HCT116 (cell line): ENCODE results near the gene PLCH2. TPM values are rescaled to one million over a fixed set of nuclear protein-coding genes. Genes with fewer than 3 reads are reported as not detected.

Experiments
- ATAC-seq: fragments of 200-7000 bp; cut with Tn5 transposase; 2 replicates; pipeline ENCODE4 v1.9.1; 2020; ENCODE audit warnings: mild to moderate bottlenecking, moderate library complexity
- Bru-seq: library from RNA; stranded (reverse); fragments of 400-500 nt; gene quantifications from one replicate; lab custom pipeline; 2021; lab: Mats Ljungman, UMichigan
- BruChase-seq, 2 experiments: library from RNA; stranded (reverse); fragments of 400-500 nt; gene quantifications; one replicate each; lab custom pipeline; 2021; lab: Mats Ljungman, UMichigan
- BruUV-seq: library from RNA; stranded (reverse); fragments of 400-500 nt; replicated peaks from 2 replicates; lab custom pipeline; 2021; lab: Mats Ljungman, UMichigan
- CTCF ChIA-PET: fragments of 300-600 bp; sonication (Branson Sonifier 250); formaldehyde crosslinking; loops from one replicate; lab custom pipeline; 2021; ENCODE audit warnings: antibody characterized with exemption; lab: Charles Lee
- POLR2A ChIA-PET: fragments of 300-600, 350-600 bp; sonication (Branson Sonifier 250); formaldehyde crosslinking; loops from one replicate; lab custom pipeline; 2021; ENCODE audit warnings: antibody characterized with exemption; lab: Charles Lee
- RAD21 ChIA-PET, 2 experiments: fragments of 300-600 bp; sonication (Branson Sonifier 250); formaldehyde crosslinking; loops; one replicate each; lab custom pipeline; 2023; ENCODE audit warnings: low total read pairs in 2 of 2; ENCODE audit not compliant: uncharacterized antibody in 2 of 2, unreplicated experiment in 2 of 2, low non-redundant PET in 1 of 2; lab: Charles Lee
- DNase-seq: peaks from one replicate; pipeline ENCODE4 v3.0.0-alpha.2; 2010; ENCODE audit warnings: low read depth, low spot score
- H2AFZ ChIP-seq: fragments of 200-600 bp; shearing (Covaris generic), sonication (generic); 2 replicates; pipeline ENCODE4 v1.6.1; 2017; ENCODE audit warnings: low read depth, mixed run types, mixed read lengths, antibody characterized with exemption, low read length; ENCODE audit not compliant: poor library complexity, severe bottlenecking
- H3K27ac ChIP-seq: 2 replicates; pipeline ENCODE4 v1.5.1; 2012; ENCODE audit warnings: low read depth, low read length
- H3K27me3 ChIP-seq: fragments of 200-600 bp; sonication (generic); 2 replicates; pipeline ENCODE4 v1.6.1; 2016; ENCODE audit warnings: mixed run types, low read length, mixed read lengths; ENCODE audit not compliant: insufficient read depth
- H3K36me3 ChIP-seq, 2 experiments: fragments of 200-500 bp in 1 of 2; fragments of 200-600 bp in 1 of 2; sonication (Bioruptor generic) in 1 of 2; sonication (generic) in 1 of 2; 2 replicates each; pipeline versions ENCODE4 v1.5.1 to v1.6.1; 2014 to 2016; ENCODE audit warnings: low read length in 2 of 2, inconsistent platforms in 1 of 2, mixed read lengths in 1 of 2, mixed run types in 1 of 2; ENCODE audit not compliant: insufficient read depth in 2 of 2, control insufficient read depth in 1 of 2
- H3K4me1 ChIP-seq, 2 experiments: fragments of 200-600 bp in 1 of 2; sonication (generic) in 1 of 2; 2 replicates each; pipeline versions ENCODE4 v1.5.1 to v1.6.1; 2012 to 2017; ENCODE audit warnings: low read length in 2 of 2, inconsistent platforms in 1 of 2, mild to moderate bottlenecking in 1 of 2, mixed read lengths in 1 of 2, mixed run types in 1 of 2, moderate library complexity in 1 of 2; ENCODE audit not compliant: insufficient read depth in 2 of 2, control insufficient read depth in 1 of 2
- H3K4me2 ChIP-seq: fragments of 200-600 bp; sonication (generic); 2 replicates; pipeline ENCODE4 v1.6.1; 2017; ENCODE audit warnings: mixed run types, low read length, mixed read lengths
- H3K4me3 ChIP-seq, 2 experiments: fragments of 200-600 bp in 1 of 2; sonication (generic) in 1 of 2; replicated peaks in 1 of 2; 2 replicates each; pipeline ENCODE4 v1.5.1; 2011 to 2016; ENCODE audit warnings: low read length in 2 of 2, control low read depth in 1 of 2, low read depth in 1 of 2, mild to moderate bottlenecking in 1 of 2, mixed read lengths in 1 of 2, mixed run types in 1 of 2
- H3K79me2 ChIP-seq: fragments of 200-600 bp; sonication (generic); 2 replicates; pipeline ENCODE4 v1.6.1; 2017; ENCODE audit warnings: mild to moderate bottlenecking, mixed run types, low read length, moderate library complexity, mixed read lengths; ENCODE audit not compliant: insufficient read depth
- H3K9ac ChIP-seq: fragments of 200-600 bp; sonication (generic); 2 replicates; pipeline ENCODE4 v1.6.1; 2016; ENCODE audit warnings: low read length, mixed read lengths
- H3K9me2 ChIP-seq: fragments of 200-600 bp; sonication (generic), shearing (Covaris generic); 2 replicates; pipeline ENCODE4 v1.6.1; 2017; ENCODE audit warnings: mixed run types, mild to moderate bottlenecking, moderate library complexity; ENCODE audit not compliant: insufficient read depth
- H3K9me3 ChIP-seq, 2 experiments: fragments of 200-500 bp in 1 of 2; fragments of 200-600 bp in 1 of 2; sonication (Bioruptor generic) in 1 of 2; sonication (generic) in 1 of 2; 2 replicates each; pipeline ENCODE4 v1.6.1; 2014 to 2017; ENCODE audit warnings: low read length in 2 of 2, mixed read lengths in 2 of 2, inconsistent platforms in 1 of 2, low read depth in 1 of 2, mild to moderate bottlenecking in 1 of 2, mixed run types in 1 of 2, moderate library complexity in 1 of 2; ENCODE audit not compliant: control insufficient read depth in 1 of 2, insufficient read depth in 1 of 2
- H4K20me1 ChIP-seq: fragments of 200-600 bp; sonication (generic), shearing (Covaris generic); 2 replicates; pipeline ENCODE4 v1.6.1; 2017; ENCODE audit warnings: mixed run types, mild to moderate bottlenecking, moderate library complexity; ENCODE audit not compliant: insufficient read depth
- JUND ChIP-seq: IDR thresholded peaks from 2 replicates; pipeline ENCODE4 v1.6.1; 2012
- intact Hi-C: fragments of 100-400 bp; cut with micrococcal nuclease; formaldehyde crosslinking; loops from 2 replicates; pipeline ENCODE4 v1.10.0; 2022
- long read RNA-seq: library from polyadenylated mRNA; unstranded; transcript quantifications from one replicate; pipeline ENCODE4 v2.0.0, GENCODE V29; 2021; ENCODE audit not compliant: unreplicated experiment
- polyA plus RNA-seq: library from polyadenylated mRNA; unstranded; fragments of >200 nt; gene quantifications from 2 replicates; pipeline ENCODE4 v1.2.1, GENCODE V29; 2012; ENCODE audit warnings: missing spikeins
- total RNA-seq: library from RNA; stranded (reverse); gene quantifications from one replicate; pipeline ENCODE4 v1.2.1, GENCODE V29; 2021; ENCODE audit not compliant: unreplicated experiment
- TF ChIP-seq, protein P1 (sequence below): IDR thresholded peaks from 2 replicates; pipeline ENCODE4 v1.6.1; 2012
- TF ChIP-seq, protein P2 (sequence below), 3 experiments: fragments of 200-600 bp in 1 of 3; sonication (generic) in 1 of 3; IDR thresholded peaks in 2 of 3; conservative IDR thresholded peaks in 1 of 3; 2 replicates each; pipeline ENCODE4 v1.5.1; 2012 to 2017; ENCODE audit warnings: low read depth in 2 of 3, low read length in 2 of 3, antibody characterized with exemption in 1 of 3, borderline replicate concordance in 1 of 3, control low read depth in 1 of 3, mild to moderate bottlenecking in 1 of 3, mixed read lengths in 1 of 3, mixed run types in 1 of 3, moderate library complexity in 1 of 3; ENCODE audit not compliant: insufficient read depth in 1 of 3

The PLCH2 gene, protein sequence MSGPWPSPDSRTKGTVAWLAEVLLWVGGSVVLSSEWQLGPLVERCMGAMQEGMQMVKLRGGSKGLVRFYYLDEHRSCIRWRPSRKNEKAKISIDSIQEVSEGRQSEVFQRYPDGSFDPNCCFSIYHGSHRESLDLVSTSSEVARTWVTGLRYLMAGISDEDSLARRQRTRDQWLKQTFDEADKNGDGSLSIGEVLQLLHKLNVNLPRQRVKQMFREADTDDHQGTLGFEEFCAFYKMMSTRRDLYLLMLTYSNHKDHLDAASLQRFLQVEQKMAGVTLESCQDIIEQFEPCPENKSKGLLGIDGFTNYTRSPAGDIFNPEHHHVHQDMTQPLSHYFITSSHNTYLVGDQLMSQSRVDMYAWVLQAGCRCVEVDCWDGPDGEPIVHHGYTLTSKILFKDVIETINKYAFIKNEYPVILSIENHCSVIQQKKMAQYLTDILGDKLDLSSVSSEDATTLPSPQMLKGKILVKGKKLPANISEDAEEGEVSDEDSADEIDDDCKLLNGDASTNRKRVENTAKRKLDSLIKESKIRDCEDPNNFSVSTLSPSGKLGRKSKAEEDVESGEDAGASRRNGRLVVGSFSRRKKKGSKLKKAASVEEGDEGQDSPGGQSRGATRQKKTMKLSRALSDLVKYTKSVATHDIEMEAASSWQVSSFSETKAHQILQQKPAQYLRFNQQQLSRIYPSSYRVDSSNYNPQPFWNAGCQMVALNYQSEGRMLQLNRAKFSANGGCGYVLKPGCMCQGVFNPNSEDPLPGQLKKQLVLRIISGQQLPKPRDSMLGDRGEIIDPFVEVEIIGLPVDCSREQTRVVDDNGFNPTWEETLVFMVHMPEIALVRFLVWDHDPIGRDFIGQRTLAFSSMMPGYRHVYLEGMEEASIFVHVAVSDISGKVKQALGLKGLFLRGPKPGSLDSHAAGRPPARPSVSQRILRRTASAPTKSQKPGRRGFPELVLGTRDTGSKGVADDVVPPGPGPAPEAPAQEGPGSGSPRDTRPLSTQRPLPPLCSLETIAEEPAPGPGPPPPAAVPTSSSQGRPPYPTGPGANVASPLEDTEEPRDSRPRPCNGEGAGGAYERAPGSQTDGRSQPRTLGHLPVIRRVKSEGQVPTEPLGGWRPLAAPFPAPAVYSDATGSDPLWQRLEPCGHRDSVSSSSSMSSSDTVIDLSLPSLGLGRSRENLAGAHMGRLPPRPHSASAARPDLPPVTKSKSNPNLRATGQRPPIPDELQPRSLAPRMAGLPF (N-terminal part only)
- total RNA-seq (2.0 TPM), Bru-seq, nascent RNA (percentile 19 among the genes with signal in this experiment), BruChase-seq, experiment 1, labeled RNA remaining after a 6-hour chase (percentile 15 among the genes with signal in this experiment), BruChase-seq, experiment 2, labeled RNA remaining after a 2-hour chase (percentile 22 among the genes with signal in this experiment)
- 1.3 and 1.6 TPM in 2 replicates for polyA plus RNA-seq
- long read RNA-seq, partial matches to known transcripts: 1 of 3 reads
- long read RNA-seq, other reads (novel, unspliced or antisense): 2 of 3 reads

DNA sequence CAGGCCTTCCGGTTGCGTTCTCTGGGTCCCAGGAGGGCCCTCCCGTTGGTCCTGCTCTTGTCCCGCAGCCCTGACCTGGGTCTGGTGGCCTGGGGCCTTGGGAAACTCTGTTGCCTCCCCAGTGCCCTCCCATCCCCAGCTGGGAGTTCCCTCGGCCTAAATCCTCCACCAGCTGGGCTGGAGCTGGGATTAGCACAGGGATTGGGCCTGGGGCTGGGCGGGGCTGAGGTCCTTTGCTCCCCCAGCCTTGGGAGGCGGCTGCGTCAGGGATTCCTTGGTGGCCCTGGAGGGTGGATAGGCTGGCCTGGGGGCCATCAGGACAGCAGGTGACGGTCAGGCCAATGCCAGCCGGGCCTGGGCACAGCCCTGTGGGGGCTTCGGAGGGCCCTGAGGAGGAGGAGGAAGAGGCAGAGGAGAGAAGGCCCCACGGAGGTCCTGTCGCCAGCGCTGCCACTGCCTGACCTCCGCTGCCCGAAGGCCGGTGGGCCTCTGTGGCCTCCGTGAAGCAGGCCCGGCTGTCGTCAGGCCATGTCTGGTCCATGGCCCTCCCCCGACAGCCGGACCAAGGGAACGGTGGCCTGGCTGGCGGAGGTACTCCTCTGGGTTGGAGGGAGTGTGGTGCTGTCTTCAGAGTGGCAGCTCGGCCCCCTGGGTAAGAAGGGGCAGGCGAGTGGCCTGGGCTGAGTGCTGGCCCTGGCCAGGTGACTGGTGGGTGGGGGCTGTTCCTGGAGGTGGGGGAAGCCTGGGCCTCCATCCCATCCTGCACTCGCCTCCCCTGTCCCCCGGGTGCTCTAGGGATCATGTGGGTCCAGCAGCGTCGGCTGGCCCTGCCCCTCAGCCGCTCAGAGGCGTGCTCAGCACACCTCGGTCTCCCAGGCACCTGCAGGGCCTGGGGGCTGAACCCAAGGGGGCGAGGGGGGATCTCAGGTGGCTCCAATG, at the start of gene PLCH2:
Gene PLCH2 (plus strand): TSS at position 229 of the 939 bp plus-strand sequence. CDS start 300 bp downstream, at position 529.
- no peak within 1 kb of the TSS for H2AFZ ChIP-seq
- no peaks in the 10 kb centered on the region for H3K27me3 ChIP-seq
- intact Hi-C loops: no loop called here
- POLR2A ChIA-PET: no interaction called here
- DNase-seq (no peak), ATAC-seq (no peak)
- H3K36me3 ChIP-seq: no peaks in the 10 kb centered on the region
- CTCF ChIA-PET: no interaction called here
- H3K4me3 ChIP-seq: no peak within 1 kb of the TSS
- BruUV-seq: no TSS peak
- H3K27ac ChIP-seq: no peak within 1 kb of the TSS
- RAD21 ChIA-PET: no interaction called here
- no peak within 1 kb of the TSS for H3K9ac ChIP-seq
- no peaks in the 10 kb centered on the region for H3K79me2 ChIP-seq
- no peaks in the 10 kb centered on the region for H3K9me3 ChIP-seq
- H3K9me2 ChIP-seq: no peaks in the 10 kb centered on the region
- no peaks in the 10 kb centered on the region for H4K20me1 ChIP-seq
- TF ChIP-seq, protein P1, sequence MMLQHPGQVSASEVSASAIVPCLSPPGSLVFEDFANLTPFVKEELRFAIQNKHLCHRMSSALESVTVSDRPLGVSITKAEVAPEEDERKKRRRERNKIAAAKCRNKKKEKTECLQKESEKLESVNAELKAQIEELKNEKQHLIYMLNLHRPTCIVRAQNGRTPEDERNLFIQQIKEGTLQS: no peak
- TF ChIP-seq, protein P2, sequence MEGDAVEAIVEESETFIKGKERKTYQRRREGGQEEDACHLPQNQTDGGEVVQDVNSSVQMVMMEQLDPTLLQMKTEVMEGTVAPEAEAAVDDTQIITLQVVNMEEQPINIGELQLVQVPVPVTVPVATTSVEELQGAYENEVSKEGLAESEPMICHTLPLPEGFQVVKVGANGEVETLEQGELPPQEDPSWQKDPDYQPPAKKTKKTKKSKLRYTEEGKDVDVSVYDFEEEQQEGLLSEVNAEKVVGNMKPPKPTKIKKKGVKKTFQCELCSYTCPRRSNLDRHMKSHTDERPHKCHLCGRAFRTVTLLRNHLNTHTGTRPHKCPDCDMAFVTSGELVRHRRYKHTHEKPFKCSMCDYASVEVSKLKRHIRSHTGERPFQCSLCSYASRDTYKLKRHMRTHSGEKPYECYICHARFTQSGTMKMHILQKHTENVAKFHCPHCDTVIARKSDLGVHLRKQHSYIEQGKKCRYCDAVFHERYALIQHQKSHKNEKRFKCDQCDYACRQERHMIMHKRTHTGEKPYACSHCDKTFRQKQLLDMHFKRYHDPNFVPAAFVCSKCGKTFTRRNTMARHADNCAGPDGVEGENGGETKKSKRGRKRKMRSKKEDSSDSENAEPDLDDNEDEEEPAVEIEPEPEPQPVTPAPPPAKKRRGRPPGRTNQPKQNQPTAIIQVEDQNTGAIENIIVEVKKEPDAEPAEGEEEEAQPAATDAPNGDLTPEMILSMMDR (IDR thresholded peaks at IDR 0.05 in 2 of 3, conservative IDR thresholded peaks at IDR 0.05 in 1 of 3; ENCODE audit: borderline replicate concordance in 1 of 3, insufficient read depth in 1 of 3, low read depth in 2 of 3, low read length in 2 of 3): no peak
- TF ChIP-seq JUND: no peak
- no peaks in the 10 kb centered on the region for H3K4me1 ChIP-seq
- H3K4me2 ChIP-seq: no peak within 1 kb of the TSS
